HG03575 (cell line): ENCODE data around the gene ADM.

ENCODE experiments used
- ATAC-seq: cut with Tn5 transposase; IDR thresholded peaks from one replicate; pipeline ENCODE4 v1.9.1; 2021; ENCODE audit not compliant: unreplicated experiment, insufficient number of reproducible peaks, low FRiP score; ENCODE audit errors: extremely low read depth

ADM gene

GRCh38 chr11:10354389-10354788, 49.5 kb downstream of the ADM start:
- no peak for ATAC-seq

GRCh38 chr11:10355257-10355661, 50.4 kb downstream of the ADM start:
- no peak for ATAC-seq

- ATAC-seq, result no peak
Measured at GRCh38 chr11:10356161-10356560, 51.3 kb downstream of the ADM start.
